Measurements from ENCODE around the gene IFNA8.
"Not testable (repeated sequence)": the region's sequence is repeated elsewhere in the genome, so short reads cannot be mapped to it uniquely, and the experiment has no call there.

IFNA8 gene

GRCh38 chr9:21408817-21409216, at the start of gene IFNA8:
IFNA8 (plus strand) TSS chr9:21409117; CDS start chr9:21409177, 60 bp downstream.
- DNase-seq = no peak

- no peak for DNase-seq
These were observed 46.6 kb upstream of the IFNA8 start for GRCh38 chr9:21362287-21362686.

GRCh38 chr9:21367169-21367568, 41.7 kb upstream of the IFNA8 start:
- not testable (repeated sequence) for DNase-seq

- DNase-seq = no peak
These were observed 41.0 kb upstream of the IFNA8 start, which contains the start of gene IFNA13 for GRCh38 chr9:21367957-21368356. IFNA13 (minus strand) TSS chr9:21368057; CDS start chr9:21368010, 47 bp downstream.

GRCh38 chr9:21371467-21371866, 37.5 kb upstream of the IFNA8 start:
- not testable (repeated sequence) for DNase-seq

- no peak for DNase-seq
These were observed 27.2 kb upstream of the IFNA8 start for GRCh38 chr9:21381448-21382339.

- no peak for DNase-seq
These were observed 25.3 kb upstream of the IFNA8 start for GRCh38 chr9:21383627-21384026.

- no peak for DNase-seq
These were observed 23.7 kb upstream of the IFNA8 start, which contains the start of gene IFNA2 for GRCh38 chr9:21385131-21385670. IFNA2 (minus strand) TSS chr9:21385398; CDS start chr9:21385329, 69 bp downstream.

- no peak for DNase-seq
These were observed 16.6 kb upstream of the IFNA8 start for GRCh38 chr9:21392270-21392669.

GRCh38 chr9:21395778-21396717, 12.9 kb upstream of the IFNA8 start:
- DNase-seq = peak; percentile 66

- no peak for DNase-seq
These were observed 9.9 kb upstream of the IFNA8 start for GRCh38 chr9:21398955-21399489.

- no peak for DNase-seq
These were observed 9.0 kb upstream of the IFNA8 start for GRCh38 chr9:21399956-21400355.

GRCh38 chr9:21402386-21403251, 6.3 kb upstream of the IFNA8 start:
- DNase-seq = no peak

- no peak for DNase-seq
These were observed 4.8 kb upstream of the IFNA8 start for GRCh38 chr9:21404146-21404545.

GRCh38 chr9:21412107-21412506, 3.2 kb downstream of the IFNA8 start:
- no peak for DNase-seq

- no peak for DNase-seq
These were observed 4.2 kb downstream of the IFNA8 start for GRCh38 chr9:21413151-21413550.

GRCh38 chr9:21413624-21414023, 4.7 kb downstream of the IFNA8 start:
- DNase-seq = no peak

GRCh38 chr9:21414220-21414940, 5.5 kb downstream of the IFNA8 start:
- DNase-seq = no peak

GRCh38 chr9:21415493-21416267, 6.8 kb downstream of the IFNA8 start:
- no peak for DNase-seq

GRCh38 chr9:21428235-21428634, 19.3 kb downstream of the IFNA8 start:
- no peak for DNase-seq

Data from activated naive CD4-positive, alpha-beta T cell treated with Interleukin-2 at 50 U/mL for 16 hours (primary cell).